RKO (cell line): ENCODE results near the gene DDIAS.
"Not testable (repeated sequence)": the region's sequence is repeated elsewhere in the genome, so short reads cannot be mapped to it uniquely, and the experiment has no call there.

Experiments
- DNase-seq: peaks from one replicate; pipeline ENCODE4 v3.0.0-alpha.2; 2016; ENCODE audit warnings: low spot score

DDIAS gene

DNA sequence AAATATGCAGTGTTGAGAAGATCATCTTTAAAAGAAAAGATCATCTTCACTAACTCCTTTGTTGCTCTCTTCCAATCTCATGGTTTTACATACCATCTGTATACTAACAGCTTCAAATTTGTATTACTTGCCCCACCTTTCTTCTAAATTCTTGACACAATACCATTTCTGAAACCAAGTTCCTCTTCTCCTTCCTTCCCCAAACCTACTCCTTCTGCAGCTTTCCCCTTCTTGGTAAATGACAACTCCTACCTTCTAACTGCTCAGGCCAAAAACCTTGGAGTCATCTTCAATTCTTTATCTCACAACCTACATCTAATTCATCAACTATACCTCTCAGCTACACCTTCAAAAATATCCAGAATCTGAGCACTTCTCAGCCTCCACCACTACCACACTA lies 10.6 kb upstream of the DDIAS start:
- no peak for DNase-seq

DNA sequence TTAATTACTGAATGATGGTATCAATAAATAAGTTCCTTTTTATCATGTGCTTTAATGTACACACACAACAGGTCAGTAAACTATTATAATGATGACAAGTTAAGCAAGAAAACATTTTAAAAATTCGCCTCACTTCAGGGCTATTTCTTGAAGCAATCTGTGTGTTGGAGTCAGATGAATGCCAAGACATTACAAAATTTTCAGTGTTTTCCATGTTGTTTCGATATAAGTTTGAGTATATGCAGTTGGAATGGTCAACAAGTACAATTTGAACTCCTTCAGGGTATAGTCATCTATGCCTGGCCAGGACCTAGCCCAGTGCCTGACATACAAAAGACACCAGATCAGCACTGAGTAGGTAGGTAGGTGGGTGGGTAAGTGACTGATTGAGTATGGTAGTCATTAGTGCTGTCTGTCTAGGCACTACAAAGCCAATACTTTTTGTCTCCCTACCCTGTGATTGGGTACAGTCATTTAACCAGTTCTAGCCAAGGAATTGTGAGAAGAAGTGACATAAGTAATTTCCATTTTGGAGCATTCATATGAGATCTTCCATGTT lies 8.8 kb upstream of the DDIAS start:
- no peak for DNase-seq

DNA sequence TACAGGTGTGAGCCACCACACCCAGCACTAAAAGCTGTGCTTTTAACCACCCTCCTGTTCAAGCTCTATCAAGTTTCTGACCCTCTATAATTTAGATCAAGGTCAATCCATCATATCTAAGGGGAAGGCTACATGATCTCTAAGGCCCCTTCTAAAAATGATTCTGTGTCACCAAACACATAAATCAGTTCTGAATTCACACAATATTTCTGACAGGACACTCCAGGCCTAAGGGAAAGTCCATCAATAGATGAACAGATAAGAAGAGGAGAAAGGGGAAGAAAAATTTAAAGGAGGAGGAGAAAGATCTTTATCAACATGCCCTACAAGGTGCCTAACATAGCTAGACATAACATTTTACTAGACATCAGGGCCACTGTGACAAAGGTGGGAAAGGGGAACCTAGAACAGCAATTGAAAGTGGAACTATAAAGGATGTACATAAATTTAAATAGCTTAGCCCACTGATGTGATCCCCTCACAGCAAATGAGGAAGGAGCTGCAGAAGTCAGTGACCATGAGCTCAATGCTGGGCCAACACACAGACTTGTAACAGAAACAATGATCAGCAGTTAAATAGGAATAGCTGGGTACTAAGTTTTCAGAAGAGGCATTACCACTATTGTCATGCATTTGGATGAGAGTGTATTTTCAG lies 6.0 kb upstream of the DDIAS start:
- no peak for DNase-seq

DNA sequence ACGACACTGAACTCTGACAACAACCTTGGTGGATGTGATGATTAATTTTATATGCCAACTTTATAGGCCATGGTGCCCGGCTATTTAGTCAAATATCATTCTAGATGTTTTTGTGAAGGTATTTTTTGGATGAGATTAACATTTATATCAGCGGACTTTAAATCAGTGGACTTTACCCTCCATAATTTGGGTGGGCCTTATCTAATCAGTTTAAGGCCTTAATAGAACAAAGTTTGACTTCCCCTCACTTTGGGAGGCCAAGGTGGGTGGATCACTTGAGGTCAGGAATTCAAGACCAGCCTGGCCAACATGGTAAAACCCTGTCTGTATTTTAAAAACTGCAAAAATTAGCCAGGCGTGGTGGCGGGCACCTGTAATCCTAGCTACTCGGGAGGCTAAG lies 5.4 kb upstream of the DDIAS start:
- DNase-seq = no peak

DNA sequence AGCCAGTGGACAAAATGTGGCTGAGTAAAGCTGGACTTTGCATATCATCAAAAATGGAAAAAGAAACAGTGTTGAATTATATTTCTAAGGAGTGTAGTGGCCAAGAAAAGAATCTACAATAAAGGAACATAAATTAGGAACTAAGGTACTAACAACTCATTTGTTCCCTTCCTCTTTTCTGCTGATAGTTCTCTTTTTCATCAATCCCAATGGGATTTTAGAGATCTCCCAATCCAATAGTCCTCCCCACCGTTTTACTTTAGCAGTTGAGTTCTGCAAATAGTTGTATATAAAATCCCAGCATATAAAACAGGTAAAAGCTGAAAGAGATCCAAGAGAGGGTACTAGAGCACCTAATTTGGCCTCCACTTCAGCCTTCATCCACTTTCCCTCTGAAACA lies 3.3 kb upstream of the DDIAS start:
- DNase-seq = no peak

DNA sequence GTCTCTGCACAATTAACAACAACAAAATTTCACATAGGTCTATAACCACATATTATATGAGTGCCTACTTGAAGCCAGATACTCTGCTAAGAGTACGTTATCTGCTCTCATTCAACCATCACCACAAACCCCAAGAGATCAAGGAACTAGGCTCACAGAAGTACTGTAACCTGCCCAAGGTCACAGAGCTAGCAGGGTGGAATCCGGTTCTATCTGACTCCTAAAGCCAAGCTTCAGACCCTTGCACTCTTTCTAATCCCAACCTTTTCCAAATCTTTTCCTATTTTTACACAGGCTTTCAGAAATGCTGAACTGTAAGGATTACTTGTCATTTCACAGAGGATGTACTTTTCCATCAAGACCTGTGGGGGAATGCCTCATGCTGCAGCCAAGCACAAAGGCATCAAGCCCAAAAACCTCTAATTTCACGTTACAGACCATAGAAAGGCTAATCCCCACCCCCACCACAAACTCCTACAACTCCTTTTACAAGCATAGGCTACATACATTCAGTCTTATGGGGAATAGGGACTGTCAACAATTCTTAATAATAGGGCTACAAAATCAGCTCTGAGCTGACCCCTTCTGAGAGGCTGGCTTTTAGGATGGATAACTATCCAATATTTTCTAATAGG lies 2.2 kb upstream of the DDIAS start:
- DNase-seq = peak; percentile 33

DNA sequence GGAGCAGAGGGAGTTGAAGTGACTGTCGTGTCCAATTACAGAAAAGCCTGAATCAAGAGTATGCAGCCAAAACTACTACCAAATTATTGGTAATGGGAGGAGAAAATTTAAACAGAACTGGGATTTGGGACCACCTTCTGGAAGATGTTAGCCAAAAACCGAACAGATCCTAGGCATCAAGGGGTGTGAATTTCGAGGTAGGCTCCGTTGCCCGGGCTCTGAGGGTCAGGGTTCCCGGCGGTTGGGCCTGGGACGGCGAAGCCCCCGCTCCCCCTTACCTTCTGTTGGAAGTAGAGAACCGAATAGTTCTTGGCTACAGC lies 1.6 kb upstream of the DDIAS start:
- DNase-seq = peak; percentile 21

DNA sequence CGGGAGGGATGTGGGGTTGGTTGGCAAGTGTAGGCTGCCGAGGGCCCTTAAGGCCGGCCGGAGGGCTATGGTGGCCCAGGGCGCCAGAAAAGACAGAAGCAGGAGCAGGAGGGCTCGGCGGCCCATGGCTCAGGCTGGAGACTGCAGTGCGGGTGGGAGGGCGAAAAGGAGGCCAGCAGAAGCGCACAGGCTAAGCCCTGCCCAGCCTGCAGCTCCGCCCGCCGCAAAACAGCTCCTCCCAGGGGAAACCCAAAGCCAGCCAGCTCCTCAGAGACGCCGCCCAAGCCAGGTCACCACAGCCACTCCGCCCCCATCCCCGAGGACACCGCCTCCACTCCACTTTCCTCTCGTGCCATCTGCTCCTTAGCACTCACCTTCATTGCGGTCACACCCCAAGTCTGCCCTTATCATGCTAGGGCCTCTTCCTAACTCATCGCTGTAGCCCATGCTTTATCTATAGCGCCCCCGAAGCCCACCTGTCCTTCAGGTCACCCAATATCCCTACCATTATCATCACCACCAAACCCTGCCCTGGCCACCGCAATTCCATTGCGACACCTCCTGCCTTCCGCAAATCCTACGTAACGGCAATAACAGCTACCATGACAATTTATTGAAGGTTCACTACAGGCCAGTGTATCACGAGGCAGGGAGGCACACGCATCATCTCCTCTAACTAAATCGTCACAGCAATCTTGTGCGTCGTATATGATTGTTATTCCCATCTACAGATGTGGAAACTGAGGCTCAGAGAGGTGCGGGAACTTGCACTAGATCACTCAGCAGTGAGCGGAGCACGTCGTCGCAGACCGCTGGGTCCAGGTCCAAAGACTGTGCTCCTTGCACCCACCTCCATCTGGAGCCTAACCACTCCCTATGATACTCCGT lies 1.0 kb upstream of the DDIAS start, which contains the start of gene PRCP:
TSS of gene PRCP (minus strand) at position 154 of the 888 bp plus-strand sequence. CDS start at position 126, 28 bp downstream.
- peak; percentile 94 for DNase-seq

DNA sequence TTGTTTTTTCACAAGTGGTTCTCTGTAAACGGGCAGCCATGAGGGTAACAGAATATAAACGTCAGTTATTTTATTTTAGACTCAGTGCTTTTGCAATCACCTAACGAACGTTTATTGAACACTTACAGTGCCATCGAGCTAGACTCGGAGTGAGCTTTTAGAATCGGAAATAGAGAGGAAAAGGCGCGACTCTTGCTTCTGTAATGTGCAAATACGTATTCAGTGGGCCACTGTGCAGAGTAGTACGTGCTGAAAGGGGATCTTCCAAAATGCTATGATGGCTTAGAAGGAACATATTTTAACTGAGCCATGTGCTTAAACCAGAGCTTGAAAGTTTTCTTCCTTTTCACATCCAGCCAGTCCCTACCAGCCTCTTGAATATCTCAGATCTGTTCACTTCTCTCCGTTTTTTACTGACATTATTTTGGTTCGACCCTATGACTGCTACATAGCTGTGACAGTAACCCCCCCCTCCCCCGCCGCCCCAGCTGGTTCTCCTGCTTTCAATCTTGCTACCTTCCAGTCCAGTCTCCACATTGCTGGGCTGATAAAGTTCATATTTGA lies 468 bp downstream of the DDIAS start:
- peak; percentile 16 for DNase-seq

DNA sequence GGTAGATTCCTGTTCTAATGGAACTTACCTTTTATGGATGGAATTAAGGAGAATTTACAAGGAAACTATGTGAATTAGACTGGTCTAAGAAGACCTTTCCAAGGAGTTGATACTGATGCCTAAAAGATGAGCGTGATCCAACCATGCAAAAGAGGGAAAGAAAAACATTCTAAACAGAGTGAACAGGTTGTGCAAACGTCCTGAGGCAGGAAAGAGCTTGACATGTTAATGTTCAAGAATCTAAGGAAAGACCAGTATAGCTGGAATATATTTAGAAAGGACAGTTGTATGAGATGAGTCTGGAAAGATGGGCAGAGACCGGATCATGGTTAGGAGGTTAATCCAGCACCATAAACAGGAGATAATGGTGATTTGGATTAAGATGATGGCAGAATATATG lies 1.3 kb downstream of the DDIAS start:
- no peak for DNase-seq

DNA sequence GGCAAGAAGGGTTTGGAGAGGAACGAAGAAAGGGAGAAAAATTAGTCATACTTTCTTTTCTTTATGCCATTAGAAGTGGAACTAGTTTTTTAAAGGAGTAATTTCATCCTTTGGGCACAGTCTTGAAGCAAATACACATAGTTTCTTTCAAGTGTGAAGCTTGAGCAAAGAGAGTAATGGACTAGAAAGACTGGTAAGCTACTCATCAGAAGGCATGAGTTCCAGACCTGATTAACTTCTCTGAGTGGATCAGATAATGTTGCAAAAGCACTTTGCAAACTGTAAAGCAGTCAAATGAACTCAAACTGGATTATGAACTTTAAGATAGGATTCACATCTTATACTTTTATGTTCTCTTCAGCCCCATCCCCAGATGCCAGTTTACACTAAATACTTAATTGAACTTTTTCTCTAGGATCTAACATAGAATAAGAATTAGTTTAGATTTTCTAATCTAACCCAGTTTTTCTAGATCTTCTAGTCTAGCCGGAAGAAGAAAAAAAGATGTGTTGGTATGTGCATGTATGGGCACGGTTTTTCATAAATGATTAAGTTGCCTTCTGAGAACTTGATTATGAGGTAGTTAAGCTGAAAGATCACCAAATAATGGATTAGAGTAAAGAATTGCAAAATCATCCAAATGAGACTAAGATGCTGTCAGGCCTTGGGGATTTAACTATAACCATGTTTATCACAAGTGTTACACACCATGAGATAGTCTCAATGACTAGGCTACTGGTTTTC lies 2.5 kb downstream of the DDIAS start:
- no peak for DNase-seq

DNA sequence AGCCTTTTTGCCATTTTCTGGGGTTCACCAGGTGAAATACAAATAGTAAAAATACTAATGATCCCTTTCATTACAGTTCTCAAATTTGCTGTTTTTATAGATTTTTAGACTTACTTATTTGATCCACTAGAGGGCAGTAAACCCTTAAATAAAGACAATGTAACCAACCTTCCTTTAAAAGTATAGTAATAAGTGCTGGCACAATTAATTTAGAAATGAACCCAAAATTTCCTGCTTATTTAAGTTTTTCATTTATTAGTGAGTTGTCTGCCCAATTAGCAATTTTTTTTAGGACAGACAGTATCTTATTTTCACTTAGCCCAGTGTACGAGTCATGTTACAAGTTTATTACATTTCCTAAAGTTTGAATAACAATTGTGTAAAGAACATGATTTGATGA lies 4.7 kb downstream of the DDIAS start:
- peak; percentile 77 for DNase-seq

DNA sequence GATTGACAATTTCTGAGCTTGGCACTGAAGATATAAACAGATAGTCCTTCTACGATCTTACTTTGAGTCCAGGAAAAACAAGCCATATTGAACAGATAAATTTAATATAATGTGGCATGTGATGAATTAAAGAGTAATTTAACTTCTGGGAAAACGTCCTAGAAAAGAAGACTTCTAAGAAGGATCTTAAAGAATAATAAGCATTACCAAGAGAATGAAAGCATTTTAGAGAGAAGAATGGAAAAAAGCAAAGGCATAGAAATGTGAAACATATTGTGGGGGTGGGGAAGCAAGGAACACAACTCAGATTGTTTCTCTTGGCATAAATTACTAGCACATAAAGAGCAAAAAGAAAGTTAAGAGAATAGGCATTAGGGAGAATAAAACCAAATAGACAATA lies 5.4 kb downstream of the DDIAS start:
- no peak for DNase-seq

DNA sequence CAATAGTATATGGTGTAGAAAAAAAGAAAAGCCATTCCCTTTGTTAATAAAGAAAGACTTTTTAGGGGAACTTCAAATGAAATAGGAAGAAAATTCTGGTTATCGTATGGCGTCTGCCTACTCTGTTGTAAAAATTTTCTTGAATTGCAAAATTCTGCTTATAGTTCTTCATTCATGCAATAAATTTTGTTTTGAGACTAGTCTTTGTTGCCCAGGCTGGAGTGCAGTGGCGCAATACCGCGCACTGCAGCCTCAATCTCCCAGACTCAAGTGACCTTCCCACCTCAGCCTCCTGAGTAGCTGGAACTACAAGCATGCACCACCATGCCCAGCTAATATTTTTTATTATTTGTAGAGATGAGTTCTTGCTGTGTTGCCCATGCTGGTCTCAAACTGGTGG lies 5.8 kb downstream of the DDIAS start:
- DNase-seq = no peak

DNA sequence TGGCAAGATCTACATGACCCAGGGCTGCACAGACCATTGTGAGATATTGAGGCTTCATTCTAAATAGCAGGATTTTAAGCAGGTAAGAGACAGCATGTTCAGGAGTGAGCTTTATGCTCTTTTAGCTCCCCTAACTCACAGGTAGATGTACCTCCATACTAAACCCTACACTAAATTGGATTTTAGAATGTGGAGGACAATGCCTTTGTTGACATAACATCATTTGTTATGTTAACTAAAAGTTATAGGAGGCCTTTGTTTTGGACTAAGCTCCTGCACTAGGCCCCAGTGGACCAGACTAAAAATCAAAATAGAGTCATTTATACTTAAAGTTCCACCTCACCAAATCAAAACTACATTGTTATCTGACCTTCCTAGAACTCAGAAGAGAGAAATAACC lies 6.8 kb downstream of the DDIAS start:
- DNase-seq = no peak

DNA sequence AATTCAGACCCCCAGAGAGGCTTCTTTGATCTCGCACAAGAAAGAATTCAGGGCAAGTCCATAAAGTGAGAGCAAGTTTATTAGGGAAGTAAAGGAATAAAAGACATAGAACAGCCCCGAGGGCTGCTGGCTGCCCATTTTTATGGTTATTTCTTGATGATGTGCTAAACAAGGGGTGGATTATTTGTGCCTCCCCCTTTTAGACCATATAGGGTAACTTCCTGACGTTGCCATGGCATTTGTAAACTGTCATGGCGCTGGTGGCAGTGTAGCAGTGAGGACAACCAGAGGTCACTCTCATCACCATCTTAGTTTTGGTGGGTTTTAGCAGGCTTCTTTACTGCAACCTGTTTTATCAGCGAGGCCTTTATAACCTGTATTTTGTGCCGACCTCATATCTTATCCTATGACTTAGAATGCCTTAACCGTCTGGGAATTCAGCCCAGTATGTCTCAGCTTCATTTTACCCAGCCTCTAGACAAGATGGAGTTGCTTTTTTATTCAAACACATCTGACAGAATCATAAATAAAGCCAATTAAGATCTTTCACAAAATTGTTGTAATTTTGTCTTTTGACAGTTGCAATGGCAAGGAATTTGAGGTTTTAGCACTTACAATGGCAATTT lies 7.6 kb downstream of the DDIAS start:
- no peak for DNase-seq

DNA sequence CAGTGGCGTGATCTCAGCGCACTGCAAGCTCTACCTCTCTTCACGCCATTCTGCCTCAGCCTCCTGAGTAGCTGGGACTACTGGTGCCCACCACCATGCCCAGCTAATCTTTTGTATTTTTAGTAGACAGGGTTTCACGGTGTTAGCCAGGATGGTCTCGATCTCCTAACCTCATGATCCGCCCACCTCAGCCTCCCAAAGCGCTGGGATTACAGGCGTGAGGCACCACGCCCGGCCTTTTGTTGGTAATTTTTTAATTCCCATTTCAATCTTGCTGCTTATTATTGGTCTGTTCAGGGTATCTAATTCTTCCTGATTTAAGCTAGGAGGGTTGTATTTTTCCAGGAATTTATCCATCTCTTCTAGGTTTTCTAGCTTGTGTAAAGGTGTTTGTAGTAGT lies 18.2 kb downstream of the DDIAS start:
- not testable (repeated sequence) for DNase-seq

DNA sequence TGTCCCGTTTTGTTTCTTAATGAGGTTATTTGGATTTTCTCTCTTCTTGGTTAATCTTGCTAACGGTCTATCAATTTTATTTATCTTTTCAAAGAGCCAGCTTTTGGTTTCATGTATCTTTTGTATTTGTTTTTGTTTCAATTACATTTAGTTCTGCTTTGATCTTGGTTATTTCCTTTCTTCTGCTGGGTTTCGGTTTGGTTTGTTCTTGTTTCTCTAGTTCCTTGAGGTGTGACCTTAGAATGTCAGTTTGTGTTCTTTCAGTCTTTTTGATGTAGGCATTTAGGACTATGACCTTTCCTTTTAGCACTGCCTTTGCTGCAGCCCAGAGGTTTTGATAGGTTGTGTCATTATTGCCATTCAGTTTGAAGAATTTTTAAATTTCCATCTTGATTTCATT lies 18.7 kb downstream of the DDIAS start:
- DNase-seq = not testable (repeated sequence)

DNA sequence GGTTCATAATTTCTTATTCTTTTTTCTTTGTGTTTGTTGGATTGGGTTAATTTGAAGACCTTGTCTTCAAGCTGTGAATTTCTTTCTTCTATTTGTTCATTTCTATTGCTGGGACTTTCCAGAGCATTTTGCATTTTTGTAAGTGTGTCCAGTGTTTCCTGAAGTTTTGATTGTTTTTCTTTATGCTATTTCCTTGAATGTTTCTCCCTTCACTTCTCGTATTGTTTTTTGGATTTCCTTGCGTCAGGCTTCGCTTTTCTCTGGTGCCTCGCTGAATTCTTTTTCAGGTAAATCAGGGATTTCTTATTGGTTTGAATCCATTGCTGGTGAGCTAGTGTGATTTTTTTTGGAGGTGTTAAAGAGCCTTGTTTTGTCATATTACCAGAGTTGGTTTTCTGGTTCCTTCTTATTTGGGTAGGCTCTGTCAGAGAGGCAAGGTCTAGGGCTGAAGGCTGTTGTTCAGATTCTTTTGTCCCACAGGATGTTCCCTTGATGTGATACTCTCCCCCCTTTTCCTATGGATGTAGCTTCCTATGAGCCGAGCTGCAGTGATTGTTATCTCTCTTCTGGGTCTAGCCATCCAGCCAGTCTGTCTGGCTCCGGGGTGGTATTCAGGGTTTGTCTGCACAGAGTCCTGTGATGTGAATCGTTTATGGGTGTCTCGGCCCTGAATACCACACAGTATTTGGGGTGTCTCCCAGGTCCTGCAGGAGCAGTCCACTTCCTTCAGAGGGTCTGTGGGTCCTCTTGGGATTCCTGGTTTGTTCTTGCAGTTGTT lies 21.0 kb downstream of the DDIAS start:
- DNase-seq = not testable (repeated sequence)

DNA sequence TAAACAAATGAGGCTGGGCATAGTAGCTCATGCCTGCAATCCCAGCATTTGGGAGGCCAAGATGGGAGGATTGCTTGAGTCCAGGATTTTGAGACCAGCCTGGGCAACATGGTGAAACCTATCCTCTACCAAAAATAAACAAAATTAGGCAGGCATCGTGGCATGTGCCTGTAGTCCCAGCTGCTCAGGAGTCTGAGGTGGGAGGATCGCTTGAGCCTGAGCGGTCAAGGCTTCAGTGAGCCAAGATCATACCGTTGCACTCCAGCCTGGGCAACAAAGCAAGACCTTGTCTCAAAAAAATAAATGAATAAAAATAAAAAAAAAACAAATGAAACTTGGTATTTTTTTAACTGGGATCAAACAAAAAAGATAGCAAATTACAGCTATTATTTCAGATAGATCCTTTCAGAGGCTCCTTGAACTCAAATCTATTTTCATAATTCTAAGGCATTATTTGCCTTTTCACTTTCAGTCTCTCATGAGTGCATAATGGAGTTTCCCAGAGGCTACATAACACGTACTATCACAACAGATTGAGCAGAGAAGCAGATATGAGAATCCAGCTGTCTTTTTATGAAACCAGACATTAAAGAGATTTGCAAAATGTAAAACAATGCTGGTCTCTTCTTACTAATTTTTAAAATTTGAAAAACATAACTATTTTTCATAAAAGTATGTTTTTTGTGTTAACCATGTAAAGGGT lies 23.1 kb downstream of the DDIAS start:
- DNase-seq = no peak
